ENCODE data around the gene GPBP1L1.

DNA sequence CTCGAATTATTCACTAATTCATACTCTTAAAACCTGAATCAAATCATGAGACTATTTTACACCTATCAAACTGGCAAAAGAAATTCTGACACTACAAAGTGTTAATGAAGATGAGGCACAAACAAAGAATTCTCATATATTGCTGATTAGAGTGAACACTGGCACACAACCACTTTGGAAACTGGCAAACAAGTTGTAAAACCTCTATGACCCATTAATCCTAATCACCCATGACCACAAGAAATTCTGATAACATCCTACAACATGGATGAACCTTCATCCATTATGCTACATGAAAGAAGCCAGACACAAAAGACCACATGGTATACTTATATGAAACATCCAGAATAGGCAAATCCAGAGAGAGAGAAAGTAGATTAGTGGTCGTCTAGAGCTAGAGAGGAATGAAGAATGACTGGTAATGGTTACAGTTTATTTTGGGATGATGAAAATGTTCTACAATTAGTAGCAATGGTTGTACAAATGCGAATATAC, 8.5 kb downstream of the GPBP1L1 start:
- TF ChIP-seq, protein P1, sequence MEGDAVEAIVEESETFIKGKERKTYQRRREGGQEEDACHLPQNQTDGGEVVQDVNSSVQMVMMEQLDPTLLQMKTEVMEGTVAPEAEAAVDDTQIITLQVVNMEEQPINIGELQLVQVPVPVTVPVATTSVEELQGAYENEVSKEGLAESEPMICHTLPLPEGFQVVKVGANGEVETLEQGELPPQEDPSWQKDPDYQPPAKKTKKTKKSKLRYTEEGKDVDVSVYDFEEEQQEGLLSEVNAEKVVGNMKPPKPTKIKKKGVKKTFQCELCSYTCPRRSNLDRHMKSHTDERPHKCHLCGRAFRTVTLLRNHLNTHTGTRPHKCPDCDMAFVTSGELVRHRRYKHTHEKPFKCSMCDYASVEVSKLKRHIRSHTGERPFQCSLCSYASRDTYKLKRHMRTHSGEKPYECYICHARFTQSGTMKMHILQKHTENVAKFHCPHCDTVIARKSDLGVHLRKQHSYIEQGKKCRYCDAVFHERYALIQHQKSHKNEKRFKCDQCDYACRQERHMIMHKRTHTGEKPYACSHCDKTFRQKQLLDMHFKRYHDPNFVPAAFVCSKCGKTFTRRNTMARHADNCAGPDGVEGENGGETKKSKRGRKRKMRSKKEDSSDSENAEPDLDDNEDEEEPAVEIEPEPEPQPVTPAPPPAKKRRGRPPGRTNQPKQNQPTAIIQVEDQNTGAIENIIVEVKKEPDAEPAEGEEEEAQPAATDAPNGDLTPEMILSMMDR (IDR thresholded peaks at IDR 0.05) = no peak
- TF ChIP-seq POLR2AphosphoS5 (IDR thresholded peaks at IDR 0.05) = no peak
